ENCODE data around the gene RNGTT.

RNGTT gene

DNA sequence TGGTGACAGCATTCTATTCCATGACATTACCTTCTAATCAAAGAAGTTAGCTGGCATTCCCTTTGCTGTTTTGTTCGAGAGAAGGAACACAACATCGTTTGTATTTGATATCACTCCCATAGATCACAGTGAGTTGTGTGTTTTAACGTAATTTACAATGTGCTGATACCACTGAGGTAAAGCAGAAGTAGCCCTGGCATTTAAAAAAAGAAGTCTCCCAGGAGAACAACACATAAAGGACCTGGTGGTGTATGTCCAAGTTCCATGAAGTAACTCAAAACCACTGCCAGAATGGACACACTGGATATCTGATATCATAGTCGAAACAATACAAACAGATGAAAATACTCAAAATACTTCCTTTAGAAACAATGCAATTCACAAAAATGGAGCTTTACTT, 351.7 kb downstream of the RNGTT start:
- no peak for TF ChIP-seq CTCF (conservative IDR thresholded peaks at IDR 0.05; ENCODE audit: low read depth)
- H3K27ac ChIP-seq = no peak overlapping the region

DNA sequence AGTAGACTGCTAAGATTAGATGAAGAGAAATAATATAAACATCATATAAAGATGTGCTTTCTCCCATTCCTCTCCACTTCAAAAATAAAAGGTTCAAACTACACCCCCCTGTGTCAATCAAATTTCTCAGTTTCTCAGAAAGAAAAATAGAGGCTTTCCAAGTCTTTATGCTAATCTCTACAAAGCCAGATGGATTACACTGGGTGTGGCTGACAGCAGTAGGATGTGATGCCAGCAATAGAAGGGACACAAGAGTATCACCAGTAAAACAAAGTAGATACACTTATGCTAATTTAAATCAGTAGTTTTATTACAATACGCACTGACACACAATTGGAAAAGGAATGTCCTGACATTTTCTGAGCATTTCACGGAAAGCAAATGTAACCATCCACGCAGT, 353.4 kb downstream of the RNGTT start:
- no peak overlapping the region for H3K27ac ChIP-seq
- no peak for TF ChIP-seq CTCF (conservative IDR thresholded peaks at IDR 0.05; ENCODE audit: low read depth)
- ChIA-PET POLR2A (ENCODE audit: low non-redundant PET) (no interaction called here), CTCF (no interaction called here)
- no peak for DNase-seq (ENCODE audit: low spot score)

More for the DNA sequence above, 351.7 kb downstream of the RNGTT start:
- ChIA-PET POLR2A (ENCODE audit: low non-redundant PET) (no interaction called here), CTCF (no interaction called here)
- DNase-seq (ENCODE audit: low spot score) = no peak

- ChIA-PET POLR2A (ENCODE audit: low non-redundant PET) (no interaction called here), CTCF (no interaction called here)
- no peak for DNase-seq (ENCODE audit: low spot score)
- H3K27ac ChIP-seq = no peak overlapping the region
- no peak for TF ChIP-seq CTCF (conservative IDR thresholded peaks at IDR 0.05; ENCODE audit: low read depth)
Measured at GRCh38 chr6:88605271-88605670, 358.1 kb downstream of the RNGTT start.

DNA sequence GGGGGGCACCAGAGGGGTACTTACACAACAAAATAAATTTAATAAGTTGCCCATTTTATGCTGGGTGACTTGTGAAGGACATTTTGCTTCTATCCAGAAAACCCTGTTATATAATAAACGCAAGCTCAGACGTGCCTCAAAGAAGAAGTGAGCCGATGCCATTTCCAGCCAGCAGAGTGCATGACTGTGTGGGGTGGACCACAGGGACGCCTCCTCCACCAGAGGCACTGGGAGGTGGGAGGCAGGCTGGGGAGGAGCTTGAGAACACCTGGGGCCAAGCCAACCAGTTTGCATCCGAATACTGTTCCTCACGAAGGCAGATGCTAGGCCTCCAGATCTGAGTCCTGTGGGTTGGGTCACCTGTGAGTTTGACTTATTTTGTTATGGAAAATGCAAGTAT, 363.8 kb downstream of the RNGTT start:
- ChIA-PET CTCF (interaction anchor here (0.6 kb wide), 1 partner anchor 178 kb away, joined by 3 read pairs; no protein-coding TSS in a partner anchor), POLR2A (ENCODE audit: low non-redundant PET) (no interaction called here)
- DNase-seq (ENCODE audit: low spot score) = no peak
- TF ChIP-seq CTCF (conservative IDR thresholded peaks at IDR 0.05; ENCODE audit: low read depth) = no peak
- no peak overlapping the region for H3K27ac ChIP-seq

- no peak overlapping the region for H3K27ac ChIP-seq
- no peak for TF ChIP-seq CTCF (conservative IDR thresholded peaks at IDR 0.05; ENCODE audit: low read depth)
- POLR2A ChIA-PET (ENCODE audit: low non-redundant PET) = no interaction called here
- CTCF ChIA-PET = interaction anchor here (0.5 kb wide), 1 partner anchor 432 kb away, joined by 4 read pairs; no protein-coding TSS in a partner anchor
- DNase-seq (ENCODE audit: low spot score) = no peak
Measured at GRCh38 chr6:88596801-88597200, 366.6 kb downstream of the RNGTT start.

DNA sequence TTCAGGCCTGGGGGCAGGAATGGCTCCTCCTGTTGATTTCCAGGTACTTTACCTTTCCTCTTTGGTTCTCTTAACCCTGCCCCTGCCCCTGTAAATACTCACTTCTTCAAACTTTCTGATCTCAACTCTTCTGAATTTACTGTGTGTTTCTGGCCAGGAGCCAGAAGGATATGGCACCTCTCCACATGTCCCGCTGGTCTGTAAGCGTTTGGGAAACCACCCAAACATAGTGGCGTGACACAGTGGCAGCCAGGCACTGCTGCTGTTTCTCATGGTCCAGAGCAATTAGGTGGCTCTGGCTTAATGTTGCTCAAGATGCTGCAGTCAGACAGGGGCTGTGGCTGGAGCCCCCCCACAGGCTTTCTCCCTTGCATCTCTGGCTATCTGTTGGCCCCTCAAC, 374.5 kb downstream of the RNGTT start:
- ChIA-PET POLR2A (ENCODE audit: low non-redundant PET) (no interaction called here), CTCF (interaction anchor here (1.0 kb wide), 1 partner anchor 13 kb away, joined by 3 read pairs; no protein-coding TSS in a partner anchor)
- no peak for TF ChIP-seq CTCF (conservative IDR thresholded peaks at IDR 0.05; ENCODE audit: low read depth)
- no peak for DNase-seq (ENCODE audit: low spot score)
- H3K27ac ChIP-seq = no peak overlapping the region

DNA sequence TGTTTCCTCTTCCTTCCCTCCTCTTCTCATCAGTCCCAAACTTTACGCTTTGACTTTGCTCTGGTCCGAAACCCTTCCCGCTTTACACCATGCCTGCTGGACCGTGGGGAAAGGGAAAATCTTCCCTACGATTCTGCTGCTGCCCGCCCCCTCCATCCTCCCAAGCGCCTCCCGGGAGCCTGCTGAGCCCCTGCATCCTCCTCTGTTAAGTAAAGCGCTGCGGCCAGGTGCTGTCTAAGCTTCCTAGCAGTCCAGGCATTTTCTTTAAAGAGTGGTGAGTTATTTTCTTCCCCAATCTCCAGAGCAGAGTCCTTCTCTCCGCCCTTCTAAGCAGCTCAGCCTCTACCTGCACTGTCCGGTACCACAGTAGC, 376.3 kb downstream of the RNGTT start:
- ChIA-PET POLR2A (ENCODE audit: low non-redundant PET) (no interaction called here), CTCF (interaction anchor here (0.7 kb wide), 1 partner anchor 1748 kb away, joined by 3 read pairs; no protein-coding TSS in a partner anchor)
- DNase-seq (ENCODE audit: low spot score) = no peak
- no peak for TF ChIP-seq CTCF (conservative IDR thresholded peaks at IDR 0.05; ENCODE audit: low read depth)
- no peak overlapping the region for H3K27ac ChIP-seq
